Ovary (tissue), 3 donors: ENCODE data around the gene UHRF1.

Experiments used
- EP300 ChIP-seq: sonication (generic); formaldehyde crosslinking; IDR thresholded peaks from one replicate; pipeline ENCODE4 v1.6.1; 2017; ENCODE audit warnings: antibody characterized with exemption
- TF ChIP-seq, protein P1 (sequence below), 3 donors: fragments of 450-650 bp in 2 of 3; fragments of 200-600 bp in 1 of 3; IDR thresholded peaks; one replicate each; pipeline versions ENCODE4 v1.5.1 to v1.8.0; 2016 to 2022; ENCODE audit warnings: antibody characterized with exemption in 3 of 3, mild to moderate bottlenecking in 1 of 3
- donor health status: DM: no; HTN: no; CAD: no.

DNA sequence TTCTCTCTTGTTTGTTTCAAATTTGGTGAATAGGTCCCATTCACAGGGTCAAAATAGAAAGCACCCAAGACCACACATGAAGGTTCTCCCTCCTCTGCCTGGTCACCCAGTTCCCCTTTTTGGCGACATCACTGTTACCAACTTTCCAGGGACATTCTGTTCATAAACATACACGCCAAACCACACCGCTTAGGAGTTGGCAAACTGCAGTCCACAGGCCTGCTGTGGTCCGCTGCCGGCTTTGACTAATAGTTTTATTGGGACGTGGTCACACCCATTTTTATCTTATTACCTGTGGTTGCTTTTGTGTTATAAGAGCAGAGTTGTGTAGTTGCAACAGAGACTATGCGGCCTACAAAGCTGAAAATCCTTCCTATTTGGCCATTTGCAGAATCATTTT is 24.2 kb downstream of the UHRF1 start:
- TF ChIP-seq, protein P1, sequence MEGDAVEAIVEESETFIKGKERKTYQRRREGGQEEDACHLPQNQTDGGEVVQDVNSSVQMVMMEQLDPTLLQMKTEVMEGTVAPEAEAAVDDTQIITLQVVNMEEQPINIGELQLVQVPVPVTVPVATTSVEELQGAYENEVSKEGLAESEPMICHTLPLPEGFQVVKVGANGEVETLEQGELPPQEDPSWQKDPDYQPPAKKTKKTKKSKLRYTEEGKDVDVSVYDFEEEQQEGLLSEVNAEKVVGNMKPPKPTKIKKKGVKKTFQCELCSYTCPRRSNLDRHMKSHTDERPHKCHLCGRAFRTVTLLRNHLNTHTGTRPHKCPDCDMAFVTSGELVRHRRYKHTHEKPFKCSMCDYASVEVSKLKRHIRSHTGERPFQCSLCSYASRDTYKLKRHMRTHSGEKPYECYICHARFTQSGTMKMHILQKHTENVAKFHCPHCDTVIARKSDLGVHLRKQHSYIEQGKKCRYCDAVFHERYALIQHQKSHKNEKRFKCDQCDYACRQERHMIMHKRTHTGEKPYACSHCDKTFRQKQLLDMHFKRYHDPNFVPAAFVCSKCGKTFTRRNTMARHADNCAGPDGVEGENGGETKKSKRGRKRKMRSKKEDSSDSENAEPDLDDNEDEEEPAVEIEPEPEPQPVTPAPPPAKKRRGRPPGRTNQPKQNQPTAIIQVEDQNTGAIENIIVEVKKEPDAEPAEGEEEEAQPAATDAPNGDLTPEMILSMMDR (IDR thresholded peaks at IDR 0.05), result no peak
- TF ChIP-seq EP300, result no peak
